Measurements from ENCODE around the gene SQSTM1. TPM values are rescaled to one million over a fixed set of nuclear protein-coding genes. Genes with fewer than 3 reads are reported as not detected.
A peak's percentile ranks its signal among the peaks of the same experiment; 100 is the strongest.

The SQSTM1 gene
- total and polyA plus RNA-seq, 2 experiments from 2014 or later: 402 to 641 TPM

GRCh38 chr5:179818746-179819295 lies 1.9 kb upstream of the SQSTM1 start:
- Histone ChIP-seq H3K27me3 (no peaks in the 10 kb centered on the region), H3K36me3 (replicated peaks; ENCODE audit: insufficient read depth, low read depth) (no peaks in the 10 kb centered on the region), H3K4me2 (peak overlapping the region; percentile 95), H3K4me3 (no peak overlapping the region), H4K20me1 (ENCODE audit: insufficient read depth, poor library complexity, severe bottlenecking) (peaks cover 27% of the 10 kb centered on the region), H3K27ac (peak overlapping the region; percentile 99), H2AFZ (no peak overlapping the region), H3K4me1 (ENCODE audit: insufficient read depth) (peaks cover 45% of the 10 kb centered on the region), H3K9me3 (ENCODE audit: low read depth) (no peaks in the 10 kb centered on the region), H3K79me2 (peaks cover 38% of the 10 kb centered on the region), H3K9me2 (replicated peaks; ENCODE audit: insufficient read depth) (no peaks in the 10 kb centered on the region)
- DNase-seq (ENCODE audit: low spot score): peak; percentile 98
- TF ChIP-seq, protein P1, sequence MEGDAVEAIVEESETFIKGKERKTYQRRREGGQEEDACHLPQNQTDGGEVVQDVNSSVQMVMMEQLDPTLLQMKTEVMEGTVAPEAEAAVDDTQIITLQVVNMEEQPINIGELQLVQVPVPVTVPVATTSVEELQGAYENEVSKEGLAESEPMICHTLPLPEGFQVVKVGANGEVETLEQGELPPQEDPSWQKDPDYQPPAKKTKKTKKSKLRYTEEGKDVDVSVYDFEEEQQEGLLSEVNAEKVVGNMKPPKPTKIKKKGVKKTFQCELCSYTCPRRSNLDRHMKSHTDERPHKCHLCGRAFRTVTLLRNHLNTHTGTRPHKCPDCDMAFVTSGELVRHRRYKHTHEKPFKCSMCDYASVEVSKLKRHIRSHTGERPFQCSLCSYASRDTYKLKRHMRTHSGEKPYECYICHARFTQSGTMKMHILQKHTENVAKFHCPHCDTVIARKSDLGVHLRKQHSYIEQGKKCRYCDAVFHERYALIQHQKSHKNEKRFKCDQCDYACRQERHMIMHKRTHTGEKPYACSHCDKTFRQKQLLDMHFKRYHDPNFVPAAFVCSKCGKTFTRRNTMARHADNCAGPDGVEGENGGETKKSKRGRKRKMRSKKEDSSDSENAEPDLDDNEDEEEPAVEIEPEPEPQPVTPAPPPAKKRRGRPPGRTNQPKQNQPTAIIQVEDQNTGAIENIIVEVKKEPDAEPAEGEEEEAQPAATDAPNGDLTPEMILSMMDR (IDR thresholded peaks at IDR 0.05; ENCODE audit: poor library complexity): no peak
- no peak for TF ChIP-seq EZH2phosphoT487 (IDR thresholded peaks at IDR 0.05; ENCODE audit: low read depth, severe bottlenecking, unreplicated experiment)
- no peak for TF ChIP-seq EZH2 (IDR thresholded peaks at IDR 0.05; ENCODE audit: borderline replicate concordance)
- 3% methylated on average over 14 of the region's 35 CpGs for WGBS (ENCODE audit: low lambda C conversion rate, missing lambda C conversion rate)

GRCh38 chr5:179819296-179820126 lies 1.2 kb upstream of the SQSTM1 start:
- Histone ChIP-seq H3K4me1 (ENCODE audit: insufficient read depth) (peaks cover 52% of the 10 kb centered on the region), H3K9me3 (ENCODE audit: low read depth) (no peaks in the 10 kb centered on the region), H2AFZ (no peak overlapping the region), H3K36me3 (replicated peaks; ENCODE audit: insufficient read depth, low read depth) (no peaks in the 10 kb centered on the region), H3K4me2 (peak overlapping the region; percentile 95), H3K27ac (peak overlapping the region; percentile 99), H3K79me2 (peaks cover 44% of the 10 kb centered on the region), H3K27me3 (no peaks in the 10 kb centered on the region), H3K4me3 (no peak overlapping the region), H3K9me2 (replicated peaks; ENCODE audit: insufficient read depth) (no peaks in the 10 kb centered on the region), H4K20me1 (ENCODE audit: insufficient read depth, poor library complexity, severe bottlenecking) (peaks cover 34% of the 10 kb centered on the region)
- DNase-seq (ENCODE audit: low spot score): peak; percentile 88
- 50% methylated on average over 22 of the region's 26 CpGs for WGBS (ENCODE audit: low lambda C conversion rate, missing lambda C conversion rate)
- TF ChIP-seq, protein P1 (IDR thresholded peaks at IDR 0.05; ENCODE audit: poor library complexity): no peak
- TF ChIP-seq EZH2 (IDR thresholded peaks at IDR 0.05; ENCODE audit: borderline replicate concordance) (no peak), EZH2phosphoT487 (IDR thresholded peaks at IDR 0.05; ENCODE audit: low read depth, severe bottlenecking, unreplicated experiment) (no peak)

DNA sequence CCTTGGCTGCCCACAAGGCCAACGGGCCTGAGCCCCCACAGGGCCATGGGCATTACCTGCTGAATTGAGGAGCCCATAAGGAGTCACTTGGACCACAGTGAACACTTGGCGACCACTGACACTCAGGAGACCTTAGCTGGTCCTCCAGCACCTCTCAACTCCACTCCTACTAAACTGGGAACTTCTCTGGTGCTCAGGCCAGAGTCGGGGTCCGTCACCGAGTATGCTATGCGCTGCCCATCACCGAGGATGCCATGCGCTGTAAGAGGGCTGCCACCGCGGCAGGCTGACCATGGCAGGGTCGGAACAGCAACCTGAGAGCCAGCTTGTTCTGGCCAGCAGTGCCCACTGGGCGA lies 600 bp upstream of the SQSTM1 start:
- peaks cover 48% of the 10 kb centered on the region for H3K79me2 ChIP-seq
- peak overlapping the region; percentile 37 for H3K4me3 ChIP-seq
- no peaks in the 10 kb centered on the region for H3K36me3 ChIP-seq (replicated peaks; ENCODE audit: insufficient read depth, low read depth)
- 84% methylated on average over 12 of the region's 12 CpGs for WGBS (ENCODE audit: low lambda C conversion rate, missing lambda C conversion rate)
- H3K27me3 ChIP-seq: no peaks in the 10 kb centered on the region
- no peaks in the 10 kb centered on the region for H3K9me3 ChIP-seq (ENCODE audit: low read depth)
- peaks cover 58% of the 10 kb centered on the region for H3K4me1 ChIP-seq (ENCODE audit: insufficient read depth)
- H4K20me1 ChIP-seq (ENCODE audit: insufficient read depth, poor library complexity, severe bottlenecking): peaks cover 39% of the 10 kb centered on the region
- H3K9me2 ChIP-seq (replicated peaks; ENCODE audit: insufficient read depth): no peaks in the 10 kb centered on the region
- no peak for DNase-seq (ENCODE audit: low spot score)
- H2AFZ ChIP-seq: peak overlapping the region; percentile 63
- H3K27ac ChIP-seq: peak overlapping the region; percentile 99
- no peak for TF ChIP-seq EZH2phosphoT487 (IDR thresholded peaks at IDR 0.05; ENCODE audit: low read depth, severe bottlenecking, unreplicated experiment)
- H3K4me2 ChIP-seq: peak overlapping the region; percentile 95

Data from hepatocyte (in vitro differentiated cells).